DOHH2 (cell line): ENCODE measurements around the gene PTPN14.

Experiments
- EZH2phosphoT487 ChIP-seq: fragments of 200-600 bp; sonication (generic); IDR thresholded peaks from 2 replicates; pipeline ENCODE4 v1.6.1; 2017; ENCODE audit warnings: borderline replicate concordance, mild to moderate bottlenecking, antibody characterized with exemption, low read length, moderate library complexity, mixed read lengths
- TF ChIP-seq, protein P1 (sequence below): fragments of 200-600 bp; sonication (generic); IDR thresholded peaks from one replicate; pipeline ENCODE4 v1.5.1; 2014; ENCODE audit warnings: antibody characterized with exemption, mild to moderate bottlenecking, low read depth, low read length; ENCODE audit not compliant: poor library complexity, severe bottlenecking

DNA sequence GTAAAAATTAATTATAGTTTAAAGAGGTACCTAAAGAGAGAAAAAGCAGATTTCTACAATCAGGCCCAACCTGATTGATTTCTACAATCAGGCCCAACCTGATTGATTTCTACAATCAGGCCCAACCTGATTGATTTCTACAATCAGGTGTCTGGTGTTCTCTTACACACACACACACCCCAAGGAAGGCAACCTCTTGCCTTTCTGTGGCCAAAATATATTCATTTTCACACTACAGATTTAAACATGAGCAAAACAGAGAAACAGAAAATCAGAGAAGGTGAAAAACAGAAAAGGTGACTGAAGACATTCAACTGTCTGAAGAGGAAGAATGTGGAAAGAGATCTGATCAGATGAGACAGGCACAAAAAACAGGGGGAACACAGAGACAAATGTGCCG lies 166.0 kb downstream of the PTPN14 start:
- TF ChIP-seq, protein P1, sequence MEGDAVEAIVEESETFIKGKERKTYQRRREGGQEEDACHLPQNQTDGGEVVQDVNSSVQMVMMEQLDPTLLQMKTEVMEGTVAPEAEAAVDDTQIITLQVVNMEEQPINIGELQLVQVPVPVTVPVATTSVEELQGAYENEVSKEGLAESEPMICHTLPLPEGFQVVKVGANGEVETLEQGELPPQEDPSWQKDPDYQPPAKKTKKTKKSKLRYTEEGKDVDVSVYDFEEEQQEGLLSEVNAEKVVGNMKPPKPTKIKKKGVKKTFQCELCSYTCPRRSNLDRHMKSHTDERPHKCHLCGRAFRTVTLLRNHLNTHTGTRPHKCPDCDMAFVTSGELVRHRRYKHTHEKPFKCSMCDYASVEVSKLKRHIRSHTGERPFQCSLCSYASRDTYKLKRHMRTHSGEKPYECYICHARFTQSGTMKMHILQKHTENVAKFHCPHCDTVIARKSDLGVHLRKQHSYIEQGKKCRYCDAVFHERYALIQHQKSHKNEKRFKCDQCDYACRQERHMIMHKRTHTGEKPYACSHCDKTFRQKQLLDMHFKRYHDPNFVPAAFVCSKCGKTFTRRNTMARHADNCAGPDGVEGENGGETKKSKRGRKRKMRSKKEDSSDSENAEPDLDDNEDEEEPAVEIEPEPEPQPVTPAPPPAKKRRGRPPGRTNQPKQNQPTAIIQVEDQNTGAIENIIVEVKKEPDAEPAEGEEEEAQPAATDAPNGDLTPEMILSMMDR: no peak
- TF ChIP-seq EZH2phosphoT487: no peak
